Fibroblast of skin of abdomen (primary cell): Measurements from ENCODE around the gene SFSWAP.

Experiments
- DNase-seq: peaks from one replicate; pipeline ENCODE4 v3.0.0-alpha.2; 2013

Gene SFSWAP

GRCh38 chr12:131817241-131817640, 106.4 kb downstream of the SFSWAP start:
- DNase-seq = no peak

- no peak for DNase-seq
Observed at GRCh38 chr12:131818821-131819585, 108.1 kb downstream of the SFSWAP start.

- DNase-seq = no peak
Observed at GRCh38 chr12:131824450-131824849, 113.6 kb downstream of the SFSWAP start.

GRCh38 chr12:131825146-131825892, 114.4 kb downstream of the SFSWAP start:
- peak; percentile 24 for DNase-seq

- no peak for DNase-seq
Observed at GRCh38 chr12:131826097-131826928, 115.4 kb downstream of the SFSWAP start.

- peak; percentile 72 for DNase-seq
Observed at GRCh38 chr12:131827961-131828534, 117.2 kb downstream of the SFSWAP start, which contains the start of gene MMP17. Gene MMP17, plus strand, starts transcription at chr12:131828393. Its CDS starts 102 bp downstream, at chr12:131828495.

GRCh38 chr12:131828671-131829355, 117.9 kb downstream of the SFSWAP start:
- no peak for DNase-seq

GRCh38 chr12:131829356-131829747, 118.5 kb downstream of the SFSWAP start:
- DNase-seq = no peak

GRCh38 chr12:131829791-131830334, 119.0 kb downstream of the SFSWAP start:
- DNase-seq = no peak

- peak; percentile 90 for DNase-seq
Observed at GRCh38 chr12:131830335-131830913, 119.5 kb downstream of the SFSWAP start.

- DNase-seq = no peak
Observed at GRCh38 chr12:131830914-131831571, 120.2 kb downstream of the SFSWAP start.

- peak; percentile 94 for DNase-seq
Observed at GRCh38 chr12:131831635-131832041, 120.7 kb downstream of the SFSWAP start.

GRCh38 chr12:131832321-131833231, 121.7 kb downstream of the SFSWAP start:
- peak; percentile 66 for DNase-seq

- DNase-seq = no peak
Observed at GRCh38 chr12:131833288-131833895, 122.5 kb downstream of the SFSWAP start.

- DNase-seq = no peak
Observed at GRCh38 chr12:131833896-131834641, 123.2 kb downstream of the SFSWAP start.

GRCh38 chr12:131834798-131835615, 124.1 kb downstream of the SFSWAP start:
- DNase-seq = no peak

- DNase-seq = no peak
Observed at GRCh38 chr12:131835616-131836171, 124.8 kb downstream of the SFSWAP start.
